ENCODE data around the gene SNORC. TPM values are rescaled to one million over a fixed set of nuclear protein-coding genes. Genes with fewer than 3 reads are reported as not detected.

Gene SNORC
- total and polyA plus RNA-seq, 4 donors = 0.63 to 2.1 (median 1.3) TPM

DNA sequence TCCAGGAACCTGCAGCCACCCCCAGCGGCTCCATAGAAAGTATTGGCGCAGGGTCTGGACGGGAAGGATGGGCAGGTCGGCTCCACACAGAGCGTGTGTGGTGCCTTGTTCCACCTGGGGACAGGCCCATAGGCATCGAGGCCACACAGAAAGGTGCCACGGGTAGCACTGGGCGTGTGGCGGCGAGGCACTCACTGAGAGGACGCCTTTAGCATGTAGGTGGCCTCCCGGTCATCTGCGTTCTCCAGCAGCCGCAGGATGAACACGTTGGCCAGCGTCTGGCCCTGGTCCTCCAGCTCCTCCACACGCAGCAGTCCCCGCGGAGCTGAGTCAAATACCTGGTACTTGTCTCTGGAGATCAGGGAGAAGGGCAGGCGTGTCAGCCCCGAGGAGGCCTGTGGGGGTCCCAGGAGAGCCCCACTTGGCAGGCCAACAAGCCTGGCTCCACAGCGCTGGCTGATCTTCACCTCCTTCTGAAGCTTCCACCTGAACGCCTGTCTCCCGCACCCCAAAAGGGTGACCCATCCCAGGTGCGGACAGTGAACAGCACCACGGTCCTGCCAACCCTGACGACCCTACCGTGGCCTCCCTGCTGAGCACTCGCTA is 13.2 kb downstream of the SNORC start:
- TF ChIP-seq, protein P1, sequence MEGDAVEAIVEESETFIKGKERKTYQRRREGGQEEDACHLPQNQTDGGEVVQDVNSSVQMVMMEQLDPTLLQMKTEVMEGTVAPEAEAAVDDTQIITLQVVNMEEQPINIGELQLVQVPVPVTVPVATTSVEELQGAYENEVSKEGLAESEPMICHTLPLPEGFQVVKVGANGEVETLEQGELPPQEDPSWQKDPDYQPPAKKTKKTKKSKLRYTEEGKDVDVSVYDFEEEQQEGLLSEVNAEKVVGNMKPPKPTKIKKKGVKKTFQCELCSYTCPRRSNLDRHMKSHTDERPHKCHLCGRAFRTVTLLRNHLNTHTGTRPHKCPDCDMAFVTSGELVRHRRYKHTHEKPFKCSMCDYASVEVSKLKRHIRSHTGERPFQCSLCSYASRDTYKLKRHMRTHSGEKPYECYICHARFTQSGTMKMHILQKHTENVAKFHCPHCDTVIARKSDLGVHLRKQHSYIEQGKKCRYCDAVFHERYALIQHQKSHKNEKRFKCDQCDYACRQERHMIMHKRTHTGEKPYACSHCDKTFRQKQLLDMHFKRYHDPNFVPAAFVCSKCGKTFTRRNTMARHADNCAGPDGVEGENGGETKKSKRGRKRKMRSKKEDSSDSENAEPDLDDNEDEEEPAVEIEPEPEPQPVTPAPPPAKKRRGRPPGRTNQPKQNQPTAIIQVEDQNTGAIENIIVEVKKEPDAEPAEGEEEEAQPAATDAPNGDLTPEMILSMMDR (IDR thresholded peaks at IDR 0.05; ENCODE audit: control extremely low read depth, extremely low read depth) = no peak
- no peaks in the 10 kb centered on the region for H3K9me3 ChIP-seq (ENCODE audit: control insufficient read depth in 4 of 4, insufficient read depth in 3 of 4, low read length in 3 of 4)
- no peaks in the 10 kb centered on the region for H3K36me3 ChIP-seq (ENCODE audit: control insufficient read depth in 4 of 4, insufficient read depth in 4 of 4, low read length in 4 of 4)
- no peak overlapping the region for H3K27ac ChIP-seq (ENCODE audit: low read depth in 1 of 2, low read length in 1 of 2)
- H3K4me1 ChIP-seq (ENCODE audit: control insufficient read depth in 5 of 5, insufficient read depth in 5 of 5, low read length in 5 of 5) = no peaks in the 10 kb centered on the region
- H3K27me3 ChIP-seq (ENCODE audit: control insufficient read depth in 3 of 3, insufficient read depth in 3 of 3, low read length in 2 of 3) = peaks cover 0 to 4% (median 0%) of the 10 kb centered on the region in 3 donors
- DNase-seq (no peak), ATAC-seq (ENCODE audit: insufficient read depth, low FRiP score) (no peak)
- H3K9ac ChIP-seq (ENCODE audit: insufficient read depth in 1 of 2, low read length in 2 of 2) = no peak overlapping the region
- H3K4me3 ChIP-seq = no peak overlapping the region
- 92 to 95% methylated on average over 29 of the region's 29 CpGs for WGBS, 2 donors

DNA sequence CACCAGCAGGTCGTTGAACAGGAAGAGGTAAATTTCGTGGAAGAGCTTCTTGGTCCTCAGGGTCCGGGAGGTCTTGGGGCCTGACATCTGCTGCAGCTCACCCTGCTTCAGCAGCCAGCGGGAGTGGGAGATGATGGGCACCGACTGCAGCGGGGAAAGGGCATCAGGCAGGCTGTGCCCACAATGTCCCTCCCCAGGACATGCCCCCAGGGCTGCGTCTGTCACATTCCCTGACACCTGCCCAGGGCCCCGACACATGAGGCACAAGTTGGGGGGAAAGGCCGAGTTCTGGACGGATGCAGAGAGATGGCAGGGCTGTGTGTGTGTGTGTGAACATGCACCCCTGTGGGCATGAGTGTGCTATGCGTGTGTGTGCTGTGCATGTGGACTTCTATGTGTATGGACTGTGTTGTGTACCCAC is 13.9 kb downstream of the SNORC start:
- no peaks in the 10 kb centered on the region for H3K9me3 ChIP-seq (ENCODE audit: control insufficient read depth in 4 of 4, insufficient read depth in 3 of 4, low read length in 3 of 4)
- TF ChIP-seq, protein P1 (IDR thresholded peaks at IDR 0.05; ENCODE audit: control extremely low read depth, extremely low read depth) = no peak
- H3K36me3 ChIP-seq (ENCODE audit: control insufficient read depth in 4 of 4, insufficient read depth in 4 of 4, low read length in 4 of 4) = no peaks in the 10 kb centered on the region
- peaks cover 0 to 6% (median 0%) of the 10 kb centered on the region in 3 donors for H3K27me3 ChIP-seq (ENCODE audit: control insufficient read depth in 3 of 3, insufficient read depth in 3 of 3, low read length in 2 of 3)
- H3K4me3 ChIP-seq = no peak overlapping the region
- H3K4me1 ChIP-seq (ENCODE audit: control insufficient read depth in 5 of 5, insufficient read depth in 5 of 5, low read length in 5 of 5) = no peaks in the 10 kb centered on the region
- DNase-seq (no peak), ATAC-seq (ENCODE audit: insufficient read depth, low FRiP score) (no peak)
- no peak overlapping the region for H3K9ac ChIP-seq (ENCODE audit: insufficient read depth in 1 of 2, low read length in 2 of 2)
- WGBS, 2 donors = 82 to 88% methylated on average over 11 of the region's 11 CpGs
- H3K27ac ChIP-seq (ENCODE audit: low read depth in 1 of 2, low read length in 1 of 2) = no peak overlapping the region

DNA sequence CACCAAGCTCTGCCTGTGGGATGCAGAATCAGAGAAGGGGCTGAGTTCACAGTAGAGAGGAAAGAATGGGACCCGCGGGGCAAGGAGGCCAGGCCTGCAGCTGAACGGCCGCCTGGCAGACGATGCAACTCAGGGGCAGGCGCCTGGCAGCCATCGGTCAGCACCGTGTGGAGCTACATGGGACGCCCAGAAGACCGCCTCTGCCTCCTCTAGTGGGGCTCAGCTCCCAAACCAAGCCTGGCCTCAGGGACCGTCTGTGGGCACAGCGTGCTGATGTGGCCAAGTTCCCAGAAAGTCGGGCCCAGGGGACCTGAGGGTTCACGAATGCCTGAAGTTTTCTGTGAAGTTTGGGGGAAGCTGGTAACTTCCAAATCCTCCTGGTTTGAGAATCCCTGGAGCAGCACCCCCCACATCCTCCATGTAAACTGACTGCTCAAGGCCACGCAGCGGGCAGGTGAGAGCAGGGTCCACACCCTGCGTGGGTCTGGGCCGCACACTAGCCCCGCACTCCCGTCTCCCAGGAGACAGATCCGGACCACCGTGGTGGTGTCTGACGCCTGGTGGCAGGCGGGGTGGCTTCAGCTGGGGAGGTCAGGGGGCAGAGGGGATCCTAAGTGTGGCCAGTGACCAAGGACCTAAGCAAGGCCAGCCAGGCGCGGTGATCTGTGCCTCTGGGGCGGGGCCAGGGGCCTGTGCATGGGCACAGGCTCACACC is 14.6 kb downstream of the SNORC start:
- Histone ChIP-seq H3K9me3 (ENCODE audit: control insufficient read depth in 4 of 4, insufficient read depth in 3 of 4, low read length in 3 of 4) (no peaks in the 10 kb centered on the region), H3K9ac (ENCODE audit: insufficient read depth in 1 of 2, low read length in 2 of 2) (no peak overlapping the region), H3K27ac (ENCODE audit: low read depth in 1 of 2, low read length in 1 of 2) (no peak overlapping the region), H3K36me3 (ENCODE audit: control insufficient read depth in 4 of 4, insufficient read depth in 4 of 4, low read length in 4 of 4) (no peaks in the 10 kb centered on the region), H3K4me3 (no peak overlapping the region), H3K27me3 (ENCODE audit: control insufficient read depth in 3 of 3, insufficient read depth in 3 of 3, low read length in 2 of 3) (peaks cover 0 to 6% (median 0%) of the 10 kb centered on the region in 3 donors), H3K4me1 (ENCODE audit: control insufficient read depth in 5 of 5, insufficient read depth in 5 of 5, low read length in 5 of 5) (no peaks in the 10 kb centered on the region)
- WGBS, 2 donors = 85 to 88% methylated on average over 27 of the region's 27 CpGs
- TF ChIP-seq, protein P1 (IDR thresholded peaks at IDR 0.05; ENCODE audit: control extremely low read depth, extremely low read depth) = no peak
- ATAC-seq (ENCODE audit: insufficient read depth, low FRiP score) (no peak), DNase-seq (no peak)
